GM10266 (cell line): Measurements from ENCODE around the gene ABCF1.

Experiments used
- DNase-seq: peaks from one replicate; pipeline ENCODE4 v3.0.0; 2012; ENCODE audit errors: extremely low spot score
- TF ChIP-seq, protein P1 (sequence below): IDR thresholded peaks from 2 replicates; pipeline ENCODE4 v1.5.1; 2012; ENCODE audit warnings: mild to moderate bottlenecking, low read depth; ENCODE audit not compliant: control insufficient read depth, insufficient read depth; ENCODE audit errors: missing control alignments

ABCF1 gene

DNA sequence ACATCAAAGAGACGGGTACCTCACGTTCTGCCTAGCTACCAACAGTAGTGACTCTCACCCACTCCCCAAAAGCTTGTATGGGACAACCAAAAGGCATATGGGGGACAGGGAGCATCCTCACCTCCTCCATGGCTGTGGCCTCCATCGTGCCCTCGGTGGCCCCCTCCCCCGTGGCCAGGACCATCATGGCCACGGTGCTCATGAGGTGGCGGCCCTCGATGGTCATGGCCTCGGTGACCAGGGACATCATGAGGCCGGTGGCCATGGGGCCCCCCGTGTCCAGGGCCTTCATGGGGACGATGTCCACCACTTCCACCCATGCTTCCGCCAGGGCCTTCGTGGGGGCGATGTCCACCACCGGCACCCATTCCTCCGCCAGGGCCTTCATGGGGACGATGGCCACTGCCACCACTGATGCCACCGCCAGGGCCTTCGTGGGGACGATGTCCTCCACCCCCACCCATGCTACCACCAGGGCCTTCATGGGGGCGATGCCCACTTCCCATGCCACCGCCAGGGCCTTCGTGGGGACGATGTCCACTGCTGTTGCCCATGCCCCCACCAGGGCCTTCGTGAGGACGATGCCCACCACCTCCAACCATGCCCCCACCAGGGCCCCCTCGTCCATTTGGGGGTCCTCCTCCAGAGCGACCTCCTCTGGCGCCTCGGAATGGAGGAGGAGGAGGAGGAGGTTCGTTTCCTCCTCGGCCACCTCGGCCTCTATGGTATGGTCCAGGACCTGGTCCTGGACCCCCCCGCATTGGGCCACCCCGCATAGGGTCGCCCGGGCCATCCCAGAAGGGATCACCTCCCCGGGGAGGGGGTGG, 30.8 kb downstream of the ABCF1 start:
- DNase-seq: no peak
- TF ChIP-seq, protein P1, sequence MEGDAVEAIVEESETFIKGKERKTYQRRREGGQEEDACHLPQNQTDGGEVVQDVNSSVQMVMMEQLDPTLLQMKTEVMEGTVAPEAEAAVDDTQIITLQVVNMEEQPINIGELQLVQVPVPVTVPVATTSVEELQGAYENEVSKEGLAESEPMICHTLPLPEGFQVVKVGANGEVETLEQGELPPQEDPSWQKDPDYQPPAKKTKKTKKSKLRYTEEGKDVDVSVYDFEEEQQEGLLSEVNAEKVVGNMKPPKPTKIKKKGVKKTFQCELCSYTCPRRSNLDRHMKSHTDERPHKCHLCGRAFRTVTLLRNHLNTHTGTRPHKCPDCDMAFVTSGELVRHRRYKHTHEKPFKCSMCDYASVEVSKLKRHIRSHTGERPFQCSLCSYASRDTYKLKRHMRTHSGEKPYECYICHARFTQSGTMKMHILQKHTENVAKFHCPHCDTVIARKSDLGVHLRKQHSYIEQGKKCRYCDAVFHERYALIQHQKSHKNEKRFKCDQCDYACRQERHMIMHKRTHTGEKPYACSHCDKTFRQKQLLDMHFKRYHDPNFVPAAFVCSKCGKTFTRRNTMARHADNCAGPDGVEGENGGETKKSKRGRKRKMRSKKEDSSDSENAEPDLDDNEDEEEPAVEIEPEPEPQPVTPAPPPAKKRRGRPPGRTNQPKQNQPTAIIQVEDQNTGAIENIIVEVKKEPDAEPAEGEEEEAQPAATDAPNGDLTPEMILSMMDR: no peak

DNA sequence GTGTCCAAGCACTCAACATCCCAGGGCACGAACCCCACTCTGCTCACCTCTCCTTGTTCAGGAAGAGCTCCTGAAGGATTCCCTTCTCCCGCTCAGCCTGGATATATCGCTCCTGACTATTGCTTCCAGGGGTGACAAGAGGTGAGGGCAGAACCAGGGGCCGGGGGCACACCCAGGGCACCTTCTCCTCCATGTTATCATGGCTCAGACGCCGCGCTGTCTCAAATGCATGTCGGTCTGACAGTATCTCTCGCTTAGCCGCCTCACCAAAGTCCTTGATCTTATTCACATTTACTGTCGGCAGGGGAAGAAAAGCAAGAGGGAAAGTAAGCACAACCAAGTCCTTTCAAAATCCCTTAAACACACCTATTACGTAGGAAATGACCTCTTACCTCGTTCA, 32.7 kb downstream of the ABCF1 start:
- TF ChIP-seq, protein P1: no peak
- DNase-seq: no peak

DNA sequence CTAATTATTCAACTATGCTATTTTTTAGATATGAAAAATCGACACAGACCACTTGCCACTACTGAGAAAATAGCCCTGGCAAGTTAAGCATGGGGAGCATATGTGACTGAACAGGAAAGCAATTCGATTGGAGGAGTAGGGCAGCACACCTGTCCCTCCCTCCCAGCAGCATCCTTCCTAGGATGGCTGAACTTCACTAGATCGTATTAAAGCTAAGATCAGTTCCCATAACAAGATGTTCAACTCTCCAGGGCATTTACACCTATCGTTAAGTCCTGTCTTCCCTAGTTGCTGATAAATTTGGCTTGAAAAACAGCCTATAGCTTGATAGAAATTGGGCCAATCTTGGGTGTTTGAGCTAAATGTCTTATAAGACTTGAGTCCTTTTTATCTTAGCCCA, 38.8 kb downstream of the ABCF1 start:
- TF ChIP-seq, protein P1: no peak
- no peak for DNase-seq

DNA sequence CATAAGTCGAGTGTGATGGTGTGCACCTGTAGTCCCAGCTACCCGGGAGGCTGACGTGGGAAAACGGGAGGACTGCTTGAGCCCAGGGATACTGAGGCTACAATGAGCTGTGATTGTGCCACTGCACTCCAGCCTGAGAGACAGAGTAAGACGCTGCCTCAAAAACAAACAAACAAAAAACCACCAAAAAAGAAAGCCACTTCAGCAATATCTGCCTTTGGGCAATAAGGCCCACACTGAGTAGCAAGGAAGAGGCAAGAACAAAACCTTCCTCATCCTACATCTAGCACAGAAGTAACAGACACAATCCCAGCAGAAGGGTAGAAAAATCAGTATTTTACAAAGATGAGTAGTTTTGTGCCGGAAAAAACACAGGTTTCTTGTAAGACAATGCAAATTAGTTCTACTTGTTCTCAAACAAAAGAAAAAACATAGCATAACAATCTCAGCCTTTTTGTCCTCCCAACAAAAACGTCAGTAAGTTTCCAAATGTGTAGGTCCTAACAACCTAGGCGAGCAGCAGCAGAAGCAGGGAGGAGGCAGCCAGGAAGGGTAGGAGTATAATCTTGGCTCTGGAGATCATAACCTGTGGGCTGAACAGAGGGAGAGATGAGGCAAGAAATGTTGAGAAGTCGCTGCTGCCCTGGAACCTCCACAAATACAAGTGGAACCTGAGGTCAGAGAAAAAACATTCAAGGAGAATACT, 40.1 kb downstream of the ABCF1 start:
- no peak for DNase-seq
- TF ChIP-seq, protein P1: no peak

DNA sequence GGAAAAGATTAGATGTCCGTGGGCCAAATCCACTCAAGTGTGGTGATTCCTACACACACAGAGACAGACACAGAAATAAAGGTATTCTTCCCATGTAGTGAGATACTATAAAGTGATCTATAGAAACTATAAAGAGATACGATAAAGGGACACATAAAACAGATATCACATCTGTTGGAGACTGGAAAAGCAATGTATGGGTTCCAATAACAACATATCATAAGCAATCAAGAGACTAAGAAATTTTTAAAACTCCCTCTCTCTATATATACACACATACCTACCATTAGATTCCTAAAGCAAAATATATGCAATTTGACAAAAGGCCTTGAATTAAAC, 40.6 kb downstream of the ABCF1 start:
- DNase-seq: no peak
- TF ChIP-seq, protein P1: no peak

DNA sequence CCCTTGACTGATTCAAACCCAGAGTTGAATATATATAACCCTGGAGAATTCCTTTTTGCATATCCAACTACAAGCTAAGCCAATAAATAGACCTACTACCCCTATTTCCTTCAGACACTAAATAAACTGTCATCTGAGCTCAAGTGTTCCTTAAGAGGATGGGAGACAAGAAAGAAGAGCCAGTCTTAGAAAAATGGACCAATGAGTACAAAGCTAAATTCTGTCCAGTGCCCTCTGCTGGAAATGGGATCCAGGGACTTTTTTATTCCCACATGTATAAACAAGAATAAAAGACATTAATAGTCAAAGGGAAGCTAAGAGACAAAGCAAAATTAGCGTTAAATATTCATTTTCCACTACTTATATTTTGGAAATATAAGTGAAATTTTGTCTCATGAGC, 41.0 kb downstream of the ABCF1 start:
- DNase-seq: no peak

More for the DNA sequence above, 41.0 kb downstream of the ABCF1 start:
- TF ChIP-seq, protein P1: no peak
